HEK293 (cell line): ENCODE data around the gene CCNK.
A peak's percentile ranks its signal among the peaks of the same experiment; 100 is the strongest.

Source experiments
- CTCF ChIA-PET: fragments of 350-600 bp; formaldehyde crosslinking; extraction: SDS; loops from one replicate; lab custom pipeline; 2021; ENCODE audit warnings: antibody characterized with exemption; lab: Yijun Ruan, JAX
- POLR2A ChIA-PET: fragments of 300-600 bp; formaldehyde crosslinking; extraction: SDS; loops from one replicate; lab custom pipeline; 2020; ENCODE audit warnings: antibody characterized with exemption, inconsistent platforms; lab: Yijun Ruan, JAX
- H3K27ac ChIP-seq: fragments of 200-500 bp; sonication (Bioruptor generic); 2 replicates; pipeline ENCODE4 v1.5.1; 2014; ENCODE audit warnings: low read depth, low read length, control low read depth, inconsistent platforms; ENCODE audit errors: extremely low read depth
- H3K36me3 ChIP-seq, 2 experiments: fragments of 200-500 bp in 1 of 2; sonication (Bioruptor generic) in 1 of 2; 1 replicate in 1 of 2; 2 replicates in 1 of 2; pipeline ENCODE4 v1.5.1; 2014 to 2017; ENCODE audit warnings: inconsistent platforms in 2 of 2, low read length in 2 of 2; ENCODE audit not compliant: control insufficient read depth in 2 of 2, insufficient read depth in 1 of 2
- H3K4me1 ChIP-seq: fragments of 200-500 bp; sonication (Bioruptor generic); 2 replicates; pipeline ENCODE4 v1.5.1; 2014; ENCODE audit warnings: mild to moderate bottlenecking, low read length, inconsistent platforms; ENCODE audit not compliant: control insufficient read depth, insufficient read depth
- H3K4me3 ChIP-seq: 2 replicates; pipeline ENCODE4 v1.5.1; 2011; ENCODE audit warnings: low read depth, mild to moderate bottlenecking, control low read depth, low read length, moderate library complexity
- H3K9me3 ChIP-seq: fragments of 200-500 bp; sonication (Bioruptor generic); 2 replicates; pipeline ENCODE4 v1.5.1; 2014; ENCODE audit warnings: low read depth, low read length, inconsistent platforms; ENCODE audit not compliant: control insufficient read depth, insufficient read depth
- CTCF ChIP-seq: fragments of 450-650 bp; formaldehyde crosslinking; IDR thresholded peaks from 2 replicates; pipeline ENCODE4 v1.5.1; 2016; ENCODE audit warnings: missing biosample characterization, missing genetic modification characterization
- EGR2 ChIP-seq: fragments of 450-650 bp; formaldehyde crosslinking; IDR thresholded peaks from 2 replicates; pipeline ENCODE4 v1.5.1; 2016; ENCODE audit warnings: low read depth, missing biosample characterization, missing genetic modification characterization
- KLF17 ChIP-seq: fragments of 450-650 bp; formaldehyde crosslinking; IDR thresholded peaks from 2 replicates; pipeline ENCODE4 v1.5.1; 2016; ENCODE audit warnings: missing biosample characterization, missing genetic modification characterization
- PATZ1 ChIP-seq: fragments of 450-650 bp; formaldehyde crosslinking; IDR thresholded peaks from 2 replicates; pipeline ENCODE4 v1.5.1; 2016; ENCODE audit warnings: missing biosample characterization, missing genetic modification characterization
- WT1 ChIP-seq: fragments of 450-650 bp; formaldehyde crosslinking; IDR thresholded peaks from 2 replicates; pipeline ENCODE4 v1.5.1; 2016; ENCODE audit warnings: missing biosample characterization, missing genetic modification characterization
- ZBTB10 ChIP-seq: fragments of 450-650 bp; formaldehyde crosslinking; IDR thresholded peaks from 2 replicates; pipeline ENCODE4 v1.5.1; 2016; ENCODE audit warnings: missing biosample characterization, missing genetic modification characterization
- ZEB2 ChIP-seq: fragments of 450-650 bp; formaldehyde crosslinking; IDR thresholded peaks from 2 replicates; pipeline ENCODE4 v1.5.1; 2016; ENCODE audit warnings: missing biosample characterization, missing genetic modification characterization
- ZIC2 ChIP-seq: fragments of 450-650 bp; formaldehyde crosslinking; IDR thresholded peaks from 2 replicates; pipeline ENCODE4 v1.5.1; 2016; ENCODE audit warnings: missing biosample characterization, missing genetic modification characterization
- ZNF211 ChIP-seq: fragments of 450-650 bp; formaldehyde crosslinking; IDR thresholded peaks from 2 replicates; pipeline ENCODE4 v1.5.1; 2016; ENCODE audit warnings: low read depth, missing biosample characterization, missing genetic modification characterization
- ZNF341 ChIP-seq: fragments of 450-650 bp; formaldehyde crosslinking; IDR thresholded peaks from 2 replicates; pipeline ENCODE4; 2016; ENCODE audit warnings: low read depth, missing biosample characterization, missing genetic modification characterization
- ZNF433 ChIP-seq: fragments of 450-650 bp; formaldehyde crosslinking; IDR thresholded peaks from 2 replicates; pipeline ENCODE4 v1.5.1; 2016; ENCODE audit warnings: missing biosample characterization, missing genetic modification characterization, low read depth
- ZNF544 ChIP-seq: fragments of 450-650 bp; formaldehyde crosslinking; IDR thresholded peaks from 2 replicates; pipeline ENCODE4 v1.5.0; 2017; ENCODE audit warnings: missing biosample characterization, missing genetic modification characterization
- ZNF596 ChIP-seq: fragments of 450-650 bp; IDR thresholded peaks from 2 replicates; pipeline ENCODE4 v1.5.0; 2018; ENCODE audit warnings: missing biosample characterization, mild to moderate bottlenecking, missing genetic modification characterization, moderate library complexity
- ZNF600 ChIP-seq: fragments of 450-650 bp; formaldehyde crosslinking; IDR thresholded peaks from 2 replicates; pipeline ENCODE4 v1.5.1; 2016; ENCODE audit warnings: missing biosample characterization, missing genetic modification characterization
- ZNF623 ChIP-seq: fragments of 450-650 bp; formaldehyde crosslinking; IDR thresholded peaks from 2 replicates; pipeline ENCODE4 v1.5.1; 2016; ENCODE audit warnings: missing biosample characterization, missing genetic modification characterization
- ZNF701 ChIP-seq: fragments of 450-650 bp; formaldehyde crosslinking; IDR thresholded peaks from 2 replicates; pipeline ENCODE4 v1.5.1; 2016; ENCODE audit warnings: missing biosample characterization, missing genetic modification characterization
- ZSCAN16 ChIP-seq: fragments of 450-650 bp; formaldehyde crosslinking; IDR thresholded peaks from 2 replicates; pipeline ENCODE4 v1.5.1; 2016; ENCODE audit warnings: missing biosample characterization, missing genetic modification characterization

The CCNK gene

GRCh38 chr14:99537399-99537798, 56.2 kb downstream of the CCNK start:
- H3K4me3 ChIP-seq: no peak overlapping the region
- CTCF ChIA-PET: no interaction called here
- H3K4me1 ChIP-seq: peaks cover 4% of the 10 kb centered on the region
- no peaks in the 10 kb centered on the region for H3K36me3 ChIP-seq
- H3K9me3 ChIP-seq: no peaks in the 10 kb centered on the region
- no peak overlapping the region for H3K27ac ChIP-seq
- POLR2A ChIA-PET: interaction anchor here (0.6 kb wide), 1 partner anchor 31 kb away, joined by 3 read pairs; no protein-coding TSS in a partner anchor
- TF ChIP-seq ZSCAN16: no peak
- TF ChIP-seq ZNF211 (tag by site-specific recombination): no peak
- TF ChIP-seq KLF17 (tag by site-specific recombination): 0 out of 2 replicates have a peak, but pooled peaks have one; percentile 44
- TF ChIP-seq WT1: peak; percentile 39; the same call in 1 of the 2 replicates
- TF ChIP-seq ZNF544 (tag by site-specific recombination): no peak
- no peak for TF ChIP-seq ZNF623 (tag by site-specific recombination)
- TF ChIP-seq ZNF433 (tag by site-specific recombination): no peak
- TF ChIP-seq ZNF600 (tag by site-specific recombination): peak; percentile 64

- Histone ChIP-seq H3K9me3 (no peaks in the 10 kb centered on the region), H3K4me1 (peaks cover 4% of the 10 kb centered on the region), H3K4me3 (no peak overlapping the region), H3K27ac (no peak overlapping the region), H3K36me3 (no peaks in the 10 kb centered on the region)
- ChIA-PET CTCF (interaction anchor here (0.9 to 1.6 kb wide), 2 partner anchors 17 to 25 kb away, joined by 3 to 4 read pairs; no protein-coding TSS in a partner anchor), POLR2A (no interaction called here)
- TF ChIP-seq ZEB2 (tag by site-specific recombination) (no peak), ZIC2 (tag by site-specific recombination) (0 out of 2 replicates have a peak, but pooled peaks have one; percentile 31), ZNF701 (tag by site-specific recombination) (no peak), ZNF341 (tag by site-specific recombination) (0 out of 2 replicates have a peak, but pooled peaks have one; percentile 12), ZNF596 (tag by site-specific recombination) (no peak), PATZ1 (tag by site-specific recombination) (peak; percentile 40; the same call in 1 of the 2 replicates), CTCF (tag by site-specific recombination) (peak; percentile 53), EGR2 (tag by site-specific recombination) (no peak), ZBTB10 (no peak)
Measured at GRCh38 chr14:99538275-99538674, 57.1 kb downstream of the CCNK start.
